Activated CD4-positive, alpha-beta T cell treated with anti-CD3 and anti-CD28 coated beads for 48 hours (primary cell): ENCODE results near the gene CHST11.
"Not testable (repeated sequence)": the region's sequence is repeated elsewhere in the genome, so short reads cannot be mapped to it uniquely, and the experiment has no call there.

Experiments
- DNase-seq: peaks from one replicate; pipeline ENCODE4 v3.0.0-alpha.2; 2020

CHST11 gene

GRCh38 chr12:104567832-104568486, 111.2 kb downstream of the CHST11 start:
- DNase-seq = no peak

DNA sequence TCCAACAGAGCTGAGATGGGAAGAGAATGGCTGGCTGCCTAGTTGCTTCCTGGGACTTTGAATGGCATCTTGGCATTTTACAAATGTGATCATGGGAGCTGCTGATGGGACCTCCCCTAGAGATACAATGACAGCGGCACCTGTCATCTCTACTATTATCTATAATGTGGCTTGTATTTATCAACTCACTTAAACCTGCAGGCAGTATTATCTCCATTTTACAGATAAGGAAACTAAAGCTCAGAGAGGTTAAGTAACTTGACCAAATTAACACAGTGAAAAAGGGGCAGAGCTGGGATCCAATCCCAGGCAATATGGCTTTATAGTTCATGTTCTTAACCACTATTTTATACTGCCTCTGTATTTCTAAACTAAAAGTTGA, 111.7 kb downstream of the CHST11 start:
- DNase-seq = no peak

DNA sequence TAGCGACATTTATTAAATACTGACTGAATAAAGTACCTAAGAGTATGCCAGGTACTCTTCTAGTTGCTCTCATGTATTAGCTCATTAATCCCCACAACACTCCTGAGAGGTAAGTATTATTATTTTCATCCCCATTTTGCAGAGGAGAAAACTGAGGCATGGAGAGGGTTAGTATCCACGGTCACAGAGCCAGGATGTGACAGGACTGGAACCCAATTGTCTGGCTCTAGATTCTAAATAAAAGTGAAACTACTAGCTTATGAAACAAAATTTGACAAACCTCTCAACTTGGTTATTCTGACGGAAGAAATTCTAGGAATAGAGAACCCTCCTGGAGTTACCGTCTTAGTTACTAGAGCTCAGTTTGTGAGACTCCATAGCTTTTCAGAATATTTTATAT, 112.2 kb downstream of the CHST11 start:
- DNase-seq = no peak

DNA sequence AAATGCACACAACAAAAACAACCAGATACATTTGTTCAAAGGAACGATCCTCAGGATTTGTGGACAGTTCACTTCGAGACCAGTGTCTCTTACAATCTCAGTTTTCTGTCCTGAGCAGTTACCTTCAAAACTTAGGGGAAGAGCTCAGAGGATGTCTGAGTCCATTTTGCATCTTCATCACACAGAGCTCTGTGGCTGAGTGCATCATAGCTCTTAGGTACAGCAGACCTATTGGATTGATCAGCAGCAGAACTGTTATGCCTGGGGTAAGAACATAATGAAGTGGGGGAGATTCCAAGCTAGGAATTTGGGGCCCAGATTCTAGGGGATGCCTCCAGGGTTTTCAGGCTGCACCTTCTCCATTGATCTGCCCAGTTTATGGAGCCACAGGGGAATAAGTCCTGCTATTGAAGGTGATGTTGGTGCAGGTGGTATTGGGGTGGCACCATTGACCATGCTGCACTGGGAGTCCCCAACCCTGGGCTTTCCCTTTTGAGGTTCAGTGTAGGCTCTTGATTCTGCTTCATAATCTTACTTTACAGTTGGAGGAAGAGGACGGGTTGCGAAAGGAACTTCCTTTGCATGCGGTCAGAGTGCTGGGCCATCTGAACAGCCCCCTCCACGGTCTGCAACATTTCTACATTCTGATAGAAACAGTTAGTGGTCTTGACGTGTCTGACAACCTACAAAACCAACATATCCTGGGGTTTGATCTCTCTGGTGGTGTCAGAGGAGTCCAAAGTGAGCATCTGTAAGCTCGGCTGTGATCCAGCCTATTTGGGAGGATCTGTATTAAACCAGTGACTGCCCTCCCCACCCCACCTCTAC, 112.8 kb downstream of the CHST11 start:
- peak; percentile 41 for DNase-seq

- no peak for DNase-seq
These were observed 113.6 kb downstream of the CHST11 start for GRCh38 chr12:104570174-104570907.

- no peak for DNase-seq
These were observed 114.6 kb downstream of the CHST11 start for GRCh38 chr12:104571328-104571727.

DNA sequence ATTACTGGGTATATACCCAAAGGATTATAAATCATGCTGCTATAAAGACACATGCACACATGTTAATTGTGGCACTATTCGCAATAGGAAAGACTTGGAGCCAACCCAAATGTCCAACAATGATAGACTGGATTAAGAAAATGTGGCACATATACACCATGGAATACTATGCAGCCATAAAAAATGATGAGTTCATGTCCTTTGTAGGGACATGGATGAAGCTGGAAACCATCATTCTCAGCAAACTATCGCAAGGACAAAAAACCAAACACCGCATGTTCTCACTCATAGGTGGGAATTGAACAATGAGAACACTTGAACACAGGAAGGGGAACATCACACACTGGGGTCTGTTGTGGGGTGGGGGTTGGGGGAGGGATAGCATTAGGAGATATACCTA, 117.6 kb downstream of the CHST11 start:
- DNase-seq = not testable (repeated sequence)

- DNase-seq = peak; percentile 48
These were observed 118.0 kb downstream of the CHST11 start for GRCh38 chr12:104574758-104575157.

GRCh38 chr12:104575442-104576186, 118.9 kb downstream of the CHST11 start:
- no peak for DNase-seq

DNA sequence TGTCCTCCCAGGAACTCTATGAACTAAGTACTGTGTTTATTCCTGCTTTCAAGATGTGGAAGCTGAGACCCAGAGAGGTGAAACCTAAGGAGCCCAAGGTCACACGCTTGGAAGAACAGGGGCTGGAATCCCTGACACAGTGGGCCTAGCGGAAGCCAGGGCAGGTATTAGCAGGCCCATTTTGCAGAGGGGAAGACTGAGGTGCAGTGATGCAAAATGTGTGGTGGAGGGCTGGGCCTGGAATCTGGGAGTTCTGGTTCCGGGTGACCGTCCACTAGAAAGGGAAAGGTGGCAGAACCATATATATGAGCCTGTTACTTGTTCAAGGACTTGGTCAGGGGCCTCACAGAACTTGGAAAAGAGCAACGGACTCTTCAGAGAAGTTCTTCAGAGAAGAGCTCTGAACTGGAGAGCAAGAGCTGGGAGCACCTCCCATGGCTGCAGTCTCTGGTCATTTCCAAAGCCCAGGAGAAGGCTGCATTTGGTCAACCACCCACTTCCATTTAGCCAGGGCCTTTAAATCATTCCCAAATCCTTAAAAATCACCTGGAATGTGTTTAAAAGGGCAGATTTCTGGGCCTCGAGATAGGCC, 119.5 kb downstream of the CHST11 start:
- no peak for DNase-seq

DNA sequence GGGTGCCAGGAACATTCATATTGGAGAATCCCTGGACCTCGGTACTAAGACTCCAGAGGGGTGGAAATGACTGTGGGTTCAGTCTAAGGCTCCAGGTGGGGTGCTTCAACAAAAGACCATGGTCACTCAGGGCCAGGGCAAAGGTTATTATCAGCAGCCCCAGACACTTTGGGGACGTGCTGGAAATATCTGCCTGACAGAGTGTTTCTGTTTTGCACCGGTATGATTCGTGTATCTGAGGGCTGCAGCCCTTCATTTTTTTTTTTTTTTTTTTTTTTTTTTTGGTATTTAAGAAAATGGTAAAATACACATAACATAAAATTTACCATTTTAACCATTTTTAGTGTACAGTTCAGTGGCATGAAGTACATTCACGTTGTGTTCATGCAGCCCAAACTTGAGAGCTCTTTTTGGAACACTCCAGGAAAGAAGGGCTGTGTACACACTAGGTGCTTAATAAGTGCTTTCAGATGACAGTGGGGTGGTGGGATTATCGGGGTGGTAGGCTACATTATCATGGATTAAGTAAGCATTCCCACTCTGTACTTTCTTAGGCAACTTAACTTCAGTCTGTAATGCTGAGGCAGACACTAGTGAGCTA, 120.3 kb downstream of the CHST11 start:
- no peak for DNase-seq

DNA sequence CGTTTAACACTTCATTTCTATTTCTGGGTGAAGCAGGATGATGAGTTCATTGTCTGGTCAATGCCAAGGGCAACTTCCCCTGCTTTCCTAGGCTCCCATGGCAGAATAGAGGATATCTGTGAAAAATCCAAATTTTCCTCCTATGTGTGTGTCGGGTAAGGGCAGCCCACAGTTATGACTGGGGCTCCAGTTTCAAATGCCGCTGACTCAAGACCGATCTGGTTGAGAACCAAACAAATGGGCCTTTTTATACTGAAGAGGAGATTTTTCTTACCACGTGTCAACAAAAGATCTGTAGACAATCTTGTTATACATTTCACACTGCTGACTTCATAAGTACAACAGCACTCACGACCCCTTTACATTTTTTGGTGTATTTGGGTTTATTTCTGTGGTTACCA, 120.8 kb downstream of the CHST11 start:
- DNase-seq = peak; percentile 22

DNA sequence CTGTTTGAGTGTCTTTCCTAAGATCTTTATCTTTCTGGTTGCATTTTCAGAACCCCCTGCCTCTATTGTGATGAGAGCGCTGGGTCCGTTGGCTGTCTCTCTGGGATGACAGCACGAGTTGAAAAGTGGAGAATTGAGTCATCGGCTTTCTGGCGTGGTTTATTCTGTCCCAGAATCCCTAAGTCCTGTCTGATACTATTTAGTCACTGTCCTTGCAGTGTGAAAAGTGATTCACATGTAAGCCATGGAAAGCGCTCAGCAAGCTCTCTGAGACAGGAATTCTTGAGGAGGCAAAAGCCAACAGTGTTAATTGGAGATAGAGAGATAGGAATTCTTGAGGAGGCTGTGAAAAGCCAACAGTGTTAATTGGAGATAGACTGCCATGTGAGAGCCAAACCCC, 121.7 kb downstream of the CHST11 start:
- DNase-seq = peak; percentile 67

GRCh38 chr12:104579718-104580495, 123.2 kb downstream of the CHST11 start:
- no peak for DNase-seq

DNA sequence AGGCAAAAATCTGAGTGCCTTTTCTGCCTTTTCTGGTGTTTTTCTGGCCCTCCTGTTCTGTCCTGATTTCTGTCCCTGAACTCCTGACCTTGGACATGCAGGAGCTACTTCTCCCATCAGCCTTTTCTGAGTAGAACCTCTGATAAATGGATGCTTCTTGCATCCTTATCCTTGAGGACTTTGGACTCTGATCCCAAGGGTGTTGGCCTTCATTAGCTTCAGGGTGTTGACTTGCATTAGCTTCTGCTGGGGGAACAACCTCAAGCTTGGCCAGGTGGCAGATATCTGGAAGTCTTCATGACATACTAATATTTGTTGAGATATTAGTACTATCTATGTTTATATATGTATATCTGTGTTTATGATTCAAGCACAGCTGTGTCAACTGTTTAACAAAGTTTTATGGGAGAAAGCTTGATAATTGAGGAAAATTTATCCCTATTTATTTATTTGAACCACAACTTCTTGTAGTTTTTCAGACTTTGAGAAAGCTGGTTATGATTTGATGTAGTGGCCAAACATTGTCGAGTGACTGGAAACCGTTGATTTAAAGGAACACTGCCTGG, 124.3 kb downstream of the CHST11 start:
- DNase-seq = no peak

GRCh38 chr12:104582739-104583138, 126.0 kb downstream of the CHST11 start:
- DNase-seq = no peak

GRCh38 chr12:104583301-104583700, 126.6 kb downstream of the CHST11 start:
- DNase-seq = no peak

DNA sequence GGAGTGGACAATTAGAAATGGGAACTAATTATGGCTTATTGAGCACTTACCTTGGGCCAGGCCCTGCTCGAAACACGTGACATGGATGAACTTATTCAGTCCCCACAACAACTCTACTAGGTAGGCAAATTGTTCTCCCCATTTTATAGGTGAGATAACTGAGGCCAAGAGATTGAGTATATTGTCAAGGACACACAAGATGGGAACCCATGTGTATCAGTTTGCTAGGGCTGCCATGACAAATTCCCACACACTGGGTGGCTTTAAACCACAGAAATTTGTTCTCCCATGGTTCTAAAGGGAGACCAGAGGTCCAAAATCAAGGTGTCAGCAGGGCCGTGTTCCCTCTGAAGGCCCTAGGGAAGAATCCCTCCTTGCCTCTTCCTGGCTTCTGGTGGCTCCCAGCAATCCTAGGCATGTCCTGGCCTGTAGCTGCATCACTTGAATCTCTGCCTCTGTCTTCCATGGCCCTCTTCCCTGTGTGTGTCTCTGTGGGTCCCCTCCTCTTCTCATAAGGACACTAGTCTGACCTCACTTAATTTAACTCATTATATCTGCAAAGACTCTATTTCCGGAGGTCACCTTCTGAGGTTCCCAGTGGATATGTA, 128.8 kb downstream of the CHST11 start:
- DNase-seq = no peak

- DNase-seq = no peak
These were observed 129.7 kb downstream of the CHST11 start for GRCh38 chr12:104586351-104586919.
